Activated CD8-positive, alpha-beta T cell treated with anti-CD3 and anti-CD28 coated beads for 36 hours (primary cell): ENCODE data around the gene BAIAP3. TPM values are rescaled to one million over a fixed set of nuclear protein-coding genes. Genes with fewer than 3 reads are reported as not detected.

Experiments used
- ATAC-seq: fragments of 200-7000 bp; cut with Tn5 transposase; one replicate; pipeline ENCODE4 v1.10.0; 2021; ENCODE audit warnings: mild to moderate bottlenecking, moderate library complexity
- CTCF ChIA-PET: fragments of 350-600 bp; sonication (Branson Sonifier 250); formaldehyde crosslinking; loops from one replicate; lab custom pipeline; 2021; ENCODE audit warnings: antibody characterized with exemption; lab: Charles Lee
- POLR2A ChIA-PET: fragments of 350-600 bp; sonication (Branson Sonifier 250); formaldehyde crosslinking; loops from one replicate; lab custom pipeline; 2021; ENCODE audit warnings: antibody characterized with exemption; lab: Charles Lee
- DNase-seq: peaks from one replicate; pipeline ENCODE4 v3.0.0-alpha.2; 2020
- H3K27ac Mint-ChIP-seq: one replicate; pipeline ENCODE4 v1.8.0; 2021; ENCODE audit warnings: mild to moderate bottlenecking, mixed read lengths
- H3K27me3 Mint-ChIP-seq: one replicate; pipeline ENCODE4 v1.8.0; 2021; ENCODE audit warnings: mixed read lengths
- H3K36me3 Mint-ChIP-seq: one replicate; pipeline ENCODE4 v1.8.0; 2021; ENCODE audit warnings: low read depth, mixed read lengths
- H3K4me1 Mint-ChIP-seq: one replicate; pipeline ENCODE4 v1.8.0; 2021; ENCODE audit warnings: low read depth, mixed read lengths
- H3K4me3 Mint-ChIP-seq: one replicate; pipeline ENCODE4 v1.8.0; 2021; ENCODE audit warnings: mild to moderate bottlenecking, moderate library complexity, mixed read lengths
- H3K9me3 Mint-ChIP-seq: one replicate; pipeline ENCODE4 v1.8.0; 2021; ENCODE audit warnings: mixed read lengths
- intact Hi-C: fragments of 100-400 bp; cut with micrococcal nuclease; formaldehyde crosslinking; loops from one replicate; pipeline ENCODE4 v1.10.0; 2022
- total RNA-seq, 2 experiments: library from RNA; stranded (reverse); gene quantifications; one replicate each; pipeline ENCODE4 v1.2.3, GENCODE V29; 2021
- TF ChIP-seq, protein P1 (sequence below): fragments of 200-600 bp; IDR thresholded peaks from one replicate; pipeline ENCODE4 v1.8.0; 2022; ENCODE audit warnings: antibody characterized with exemption, mild to moderate bottlenecking

Gene BAIAP3
- total RNA-seq, 2 experiments from 2014 or later: 0.27 to 0.68 TPM

DNA sequence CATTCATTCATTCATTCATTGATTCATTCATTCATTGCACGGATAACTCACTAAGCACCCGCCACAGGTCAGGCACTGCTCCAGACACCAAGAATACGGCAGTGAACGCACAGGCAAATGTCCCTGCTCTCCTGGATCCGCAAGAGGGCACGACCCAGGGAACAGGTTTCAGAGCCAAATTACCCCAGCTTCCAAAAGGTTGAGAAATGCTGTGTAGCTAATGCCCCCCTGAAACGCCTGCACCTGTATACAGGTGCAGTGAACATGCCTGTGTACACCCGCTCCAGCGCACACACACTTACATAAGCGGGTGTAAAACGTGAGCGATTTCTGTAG, 33.6 kb upstream of the BAIAP3 start:
- intact Hi-C loops: no loop called here
- Mint-ChIP-seq H3K36me3 (no peaks in the 10 kb centered on the region), H3K27ac (no peak overlapping the region), H3K27me3 (peaks cover 4% of the 10 kb centered on the region), H3K9me3 (no peaks in the 10 kb centered on the region), H3K4me1 (peaks cover 24% of the 10 kb centered on the region), H3K4me3 (no peak overlapping the region)
- POLR2A ChIA-PET: no interaction called here
- CTCF ChIA-PET: interaction anchor here (0.7 to 2.3 kb wide), 3 partner anchors 36 to 53 kb away, joined by 4 to 7 read pairs (median 4); no protein-coding TSS in a partner anchor
- no peak for DNase-seq
- no peak for ATAC-seq
- TF ChIP-seq, protein P1, sequence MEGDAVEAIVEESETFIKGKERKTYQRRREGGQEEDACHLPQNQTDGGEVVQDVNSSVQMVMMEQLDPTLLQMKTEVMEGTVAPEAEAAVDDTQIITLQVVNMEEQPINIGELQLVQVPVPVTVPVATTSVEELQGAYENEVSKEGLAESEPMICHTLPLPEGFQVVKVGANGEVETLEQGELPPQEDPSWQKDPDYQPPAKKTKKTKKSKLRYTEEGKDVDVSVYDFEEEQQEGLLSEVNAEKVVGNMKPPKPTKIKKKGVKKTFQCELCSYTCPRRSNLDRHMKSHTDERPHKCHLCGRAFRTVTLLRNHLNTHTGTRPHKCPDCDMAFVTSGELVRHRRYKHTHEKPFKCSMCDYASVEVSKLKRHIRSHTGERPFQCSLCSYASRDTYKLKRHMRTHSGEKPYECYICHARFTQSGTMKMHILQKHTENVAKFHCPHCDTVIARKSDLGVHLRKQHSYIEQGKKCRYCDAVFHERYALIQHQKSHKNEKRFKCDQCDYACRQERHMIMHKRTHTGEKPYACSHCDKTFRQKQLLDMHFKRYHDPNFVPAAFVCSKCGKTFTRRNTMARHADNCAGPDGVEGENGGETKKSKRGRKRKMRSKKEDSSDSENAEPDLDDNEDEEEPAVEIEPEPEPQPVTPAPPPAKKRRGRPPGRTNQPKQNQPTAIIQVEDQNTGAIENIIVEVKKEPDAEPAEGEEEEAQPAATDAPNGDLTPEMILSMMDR: no peak

DNA sequence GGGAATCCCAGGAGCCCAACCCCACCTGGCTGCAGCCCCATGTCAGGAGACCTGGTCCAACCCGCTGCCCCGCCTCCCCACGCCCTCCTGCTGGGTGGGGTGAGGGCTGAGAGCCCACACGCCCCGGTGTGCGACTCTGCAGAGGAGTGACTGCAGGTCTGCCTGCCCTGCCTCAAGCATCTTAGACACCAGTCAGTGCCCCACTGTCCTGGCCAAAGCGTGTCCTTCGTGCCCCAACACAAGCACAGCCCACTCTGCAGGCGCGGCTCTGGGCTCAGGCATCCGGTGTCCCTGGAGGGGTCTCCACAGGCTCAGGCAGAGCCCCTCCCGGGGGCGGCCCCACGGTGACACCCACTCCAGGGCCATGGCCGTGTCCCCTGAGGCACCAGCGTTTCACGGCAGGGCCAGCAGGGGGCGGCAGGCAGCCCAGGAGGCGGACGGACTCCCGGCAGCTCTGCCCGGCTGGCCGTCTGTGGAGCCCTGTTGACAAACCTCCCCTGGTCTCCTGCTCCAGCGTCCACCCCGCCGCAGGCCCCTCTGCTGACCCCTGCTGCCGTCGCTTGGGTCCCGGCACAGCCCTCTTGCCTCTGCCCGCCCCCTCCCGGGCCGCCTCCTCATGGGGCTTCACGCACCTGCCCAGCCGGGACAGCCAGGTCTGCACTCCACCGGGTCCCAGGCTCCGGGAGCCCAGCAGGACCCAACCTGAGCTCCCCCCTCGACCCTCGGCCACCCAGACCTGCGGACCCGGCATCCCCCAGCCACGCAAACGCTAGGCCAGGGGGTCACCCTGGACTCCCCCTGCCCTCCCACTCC, 32.6 kb upstream of the BAIAP3 start:
- H3K36me3 Mint-ChIP-seq: no peaks in the 10 kb centered on the region
- TF ChIP-seq, protein P1: peak; percentile 95
- DNase-seq (peak; percentile 83), ATAC-seq (peak; percentile 68)
- no peaks in the 10 kb centered on the region for H3K9me3 Mint-ChIP-seq
- CTCF ChIA-PET: interaction anchor here (0.6 to 2.3 kb wide), 9 partner anchors 8 to 112 kb away, joined by 3 to 7 read pairs (median 4); no protein-coding TSS in a partner anchor
- intact Hi-C loops: no loop called here
- peaks cover 27% of the 10 kb centered on the region for H3K4me1 Mint-ChIP-seq
- no peak overlapping the region for H3K27ac Mint-ChIP-seq
- peaks cover 4% of the 10 kb centered on the region for H3K27me3 Mint-ChIP-seq
- no peak overlapping the region for H3K4me3 Mint-ChIP-seq
- POLR2A ChIA-PET: no interaction called here

DNA sequence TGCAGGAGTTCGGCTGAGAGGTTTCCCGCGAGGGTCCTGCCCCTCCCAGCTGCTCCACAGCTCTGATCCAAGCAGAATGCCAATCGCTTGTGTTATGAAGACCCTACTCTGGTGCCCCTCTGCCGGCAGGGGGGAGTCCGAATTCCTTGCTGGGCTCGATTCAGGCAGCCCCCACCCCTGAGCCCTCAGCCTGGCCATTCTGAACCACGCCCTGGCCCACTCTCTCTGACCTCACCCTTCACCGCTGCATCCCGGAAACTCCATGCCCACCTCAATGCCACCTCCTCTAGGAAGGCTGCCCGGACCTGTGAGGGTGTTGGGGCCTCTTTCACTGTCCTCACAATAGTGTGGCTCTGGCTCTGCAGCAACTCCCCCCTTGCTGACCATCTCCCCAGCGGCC, 31.9 kb upstream of the BAIAP3 start:
- DNase-seq: no peak
- intact Hi-C loops: no loop called here
- POLR2A ChIA-PET: no interaction called here
- TF ChIP-seq, protein P1: no peak
- ATAC-seq: no peak
- H3K4me3 Mint-ChIP-seq: no peak overlapping the region
- H3K27ac Mint-ChIP-seq: no peak overlapping the region
- no peaks in the 10 kb centered on the region for H3K9me3 Mint-ChIP-seq
- CTCF ChIA-PET: interaction anchor here (0.6 to 2.3 kb wide), 8 partner anchors 9 to 111 kb away, joined by 3 to 7 read pairs (median 4); no protein-coding TSS in a partner anchor
- H3K36me3 Mint-ChIP-seq: no peaks in the 10 kb centered on the region
- H3K4me1 Mint-ChIP-seq: peaks cover 34% of the 10 kb centered on the region
- peaks cover 4% of the 10 kb centered on the region for H3K27me3 Mint-ChIP-seq

DNA sequence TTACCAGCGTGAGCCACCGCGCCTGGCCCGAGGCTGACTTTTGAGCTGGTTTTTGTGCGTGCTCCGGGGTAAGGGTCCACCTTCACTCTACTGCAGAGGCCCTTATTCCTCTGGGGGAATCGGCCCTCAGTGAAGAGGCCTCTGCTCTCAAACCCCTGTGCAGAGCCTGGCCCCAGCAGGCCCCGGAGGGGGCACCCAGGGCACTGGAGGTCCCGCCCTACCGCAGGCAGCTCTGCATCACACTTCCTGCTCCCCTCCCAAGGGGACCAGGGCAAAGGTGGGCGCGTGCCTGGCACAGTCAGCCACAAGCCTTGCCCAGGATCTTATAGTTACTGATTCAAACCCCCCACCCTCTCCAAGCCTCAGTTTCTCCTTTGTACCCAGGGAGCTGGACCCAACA, 27.6 kb upstream of the BAIAP3 start:
- H3K4me1 Mint-ChIP-seq: peaks cover 42% of the 10 kb centered on the region
- ATAC-seq (no peak), DNase-seq (peak; percentile 53)
- peak overlapping the region; percentile 83 for H3K27ac Mint-ChIP-seq
- H3K9me3 Mint-ChIP-seq: no peaks in the 10 kb centered on the region
- TF ChIP-seq, protein P1: no peak
- no peaks in the 10 kb centered on the region for H3K27me3 Mint-ChIP-seq
- H3K36me3 Mint-ChIP-seq: peaks cover 9% of the 10 kb centered on the region
- intact Hi-C loops: no loop called here
- CTCF ChIA-PET: no interaction called here
- no peak overlapping the region for H3K4me3 Mint-ChIP-seq
- POLR2A ChIA-PET: interaction anchor here (0.8 kb wide), 1 partner anchor 11 kb away, joined by 4 read pairs; no protein-coding TSS in a partner anchor

DNA sequence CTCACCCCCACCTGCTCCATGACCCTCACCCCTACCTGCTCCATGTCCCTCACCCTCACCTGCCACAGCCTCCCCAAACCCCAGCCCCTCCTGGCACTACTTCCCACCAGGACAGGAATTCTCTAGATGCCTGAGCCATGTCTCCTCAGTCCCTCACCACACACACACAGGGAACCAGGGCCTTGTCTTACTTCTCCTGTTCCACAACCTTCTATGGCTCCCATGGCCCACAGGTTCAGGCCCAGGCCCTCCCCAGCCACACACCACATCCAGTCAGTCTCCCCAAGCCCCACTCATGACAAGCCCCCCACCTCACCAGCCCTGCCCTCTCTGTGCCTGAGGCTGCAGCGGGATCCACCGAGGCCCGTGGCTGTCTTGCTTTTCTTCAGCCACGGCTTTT, 27.1 kb upstream of the BAIAP3 start:
- H3K27ac Mint-ChIP-seq: peak overlapping the region; percentile 83
- H3K4me3 Mint-ChIP-seq: no peak overlapping the region
- TF ChIP-seq, protein P1: no peak
- H3K36me3 Mint-ChIP-seq: peaks cover 13% of the 10 kb centered on the region
- H3K27me3 Mint-ChIP-seq: no peaks in the 10 kb centered on the region
- no peak for ATAC-seq
- DNase-seq: no peak
- peaks cover 46% of the 10 kb centered on the region for H3K4me1 Mint-ChIP-seq
- POLR2A ChIA-PET: no interaction called here
- intact Hi-C loops: no loop called here
- CTCF ChIA-PET: no interaction called here
- no peaks in the 10 kb centered on the region for H3K9me3 Mint-ChIP-seq
